Stimulated activated memory B cell treated with anti-CD40 and anti-IgM and Interleukin-4, amounts not matched to agents 10 μg/mL and 1 μg/mL and 100 μg/mL, for 72 hours (primary cell): Measurements from ENCODE around the gene TGFBRAP1.

Experiments used
- ATAC-seq: fragments of 150-1000 bp; cut with Tn5 transposase; 2 replicates; pipeline ENCODE4 v1.10.0; 2021
- H3K27ac Mint-ChIP-seq: one replicate; pipeline ENCODE4 v1.8.0; 2022; ENCODE audit warnings: mild to moderate bottlenecking, mixed read lengths
- H3K27me3 Mint-ChIP-seq: one replicate; pipeline ENCODE4 v1.8.0; 2022; ENCODE audit warnings: mixed read lengths
- H3K36me3 Mint-ChIP-seq: one replicate; pipeline ENCODE4 v1.8.0; 2022; ENCODE audit warnings: mixed read lengths
- H3K4me1 Mint-ChIP-seq: one replicate; pipeline ENCODE4 v1.8.0; 2022; ENCODE audit warnings: mixed read lengths
- H3K4me3 Mint-ChIP-seq: one replicate; pipeline ENCODE4 v1.8.0; 2022; ENCODE audit warnings: mild to moderate bottlenecking, moderate library complexity, mixed read lengths
- H3K9me3 Mint-ChIP-seq: one replicate; pipeline ENCODE4 v1.8.0; 2022; ENCODE audit warnings: mixed read lengths

The TGFBRAP1 gene

GRCh38 chr2:105283532-105283931, 46.0 kb downstream of the TGFBRAP1 start:
- Mint-ChIP-seq H3K9me3 (no peaks in the 10 kb centered on the region), H3K27me3 (no peaks in the 10 kb centered on the region), H3K4me1 (no peaks in the 10 kb centered on the region), H3K27ac (no peak overlapping the region), H3K4me3 (no peak overlapping the region), H3K36me3 (peaks cover 82% of the 10 kb centered on the region)
- no peak for ATAC-seq

- Mint-ChIP-seq H3K27me3 (no peaks in the 10 kb centered on the region), H3K36me3 (peaks cover 91% of the 10 kb centered on the region), H3K27ac (no peak overlapping the region), H3K9me3 (no peaks in the 10 kb centered on the region), H3K4me1 (no peaks in the 10 kb centered on the region), H3K4me3 (no peak overlapping the region)
- no peak for ATAC-seq
Observed at GRCh38 chr2:105280281-105280680, 49.3 kb downstream of the TGFBRAP1 start.

- no peaks in the 10 kb centered on the region for H3K9me3 Mint-ChIP-seq
- no peaks in the 10 kb centered on the region for H3K27me3 Mint-ChIP-seq
- H3K4me1 Mint-ChIP-seq, result no peaks in the 10 kb centered on the region
- no peak overlapping the region for H3K27ac Mint-ChIP-seq
- ATAC-seq, result no peak
- no peak overlapping the region for H3K4me3 Mint-ChIP-seq
- H3K36me3 Mint-ChIP-seq, result peaks cover 91% of the 10 kb centered on the region
Observed at GRCh38 chr2:105279126-105279525, 50.4 kb downstream of the TGFBRAP1 start.

GRCh38 chr2:105278654-105279053, 50.9 kb downstream of the TGFBRAP1 start:
- peaks cover 91% of the 10 kb centered on the region for H3K36me3 Mint-ChIP-seq
- H3K4me3 Mint-ChIP-seq, result no peak overlapping the region
- no peaks in the 10 kb centered on the region for H3K27me3 Mint-ChIP-seq
- H3K27ac Mint-ChIP-seq, result no peak overlapping the region
- ATAC-seq, result no peak
- no peaks in the 10 kb centered on the region for H3K4me1 Mint-ChIP-seq
- H3K9me3 Mint-ChIP-seq, result no peaks in the 10 kb centered on the region

GRCh38 chr2:105274046-105274445, 55.5 kb downstream of the TGFBRAP1 start:
- ATAC-seq, result no peak
- Mint-ChIP-seq H3K4me1 (no peaks in the 10 kb centered on the region), H3K27me3 (no peaks in the 10 kb centered on the region), H3K9me3 (no peaks in the 10 kb centered on the region), H3K27ac (no peak overlapping the region), H3K36me3 (peaks cover 89% of the 10 kb centered on the region), H3K4me3 (no peak overlapping the region)

GRCh38 chr2:105272176-105272575, 57.4 kb downstream of the TGFBRAP1 start:
- Mint-ChIP-seq H3K4me1 (no peaks in the 10 kb centered on the region), H3K27ac (no peak overlapping the region), H3K4me3 (no peak overlapping the region), H3K36me3 (peaks cover 91% of the 10 kb centered on the region), H3K27me3 (no peaks in the 10 kb centered on the region), H3K9me3 (no peaks in the 10 kb centered on the region)
- peak; percentile 66 for ATAC-seq

- no peaks in the 10 kb centered on the region for H3K27me3 Mint-ChIP-seq
Observed at GRCh38 chr2:105271393-105272045, 58.0 kb downstream of the TGFBRAP1 start.

GRCh38 chr2:105269426-105269825, 60.1 kb downstream of the TGFBRAP1 start:
- Mint-ChIP-seq H3K4me3 (no peak overlapping the region), H3K27me3 (no peaks in the 10 kb centered on the region), H3K36me3 (peaks cover 89% of the 10 kb centered on the region), H3K9me3 (no peaks in the 10 kb centered on the region), H3K27ac (no peak overlapping the region), H3K4me1 (no peaks in the 10 kb centered on the region)
- ATAC-seq, result no peak

More at GRCh38 chr2:105271393-105272045, 58.0 kb downstream of the TGFBRAP1 start:
- ATAC-seq, result no peak
- no peak overlapping the region for H3K4me3 Mint-ChIP-seq
- H3K36me3 Mint-ChIP-seq, result peaks cover 91% of the 10 kb centered on the region
- H3K9me3 Mint-ChIP-seq, result no peaks in the 10 kb centered on the region
- no peak overlapping the region for H3K27ac Mint-ChIP-seq
- H3K4me1 Mint-ChIP-seq, result no peaks in the 10 kb centered on the region

- no peak overlapping the region for H3K4me3 Mint-ChIP-seq
- no peak overlapping the region for H3K27ac Mint-ChIP-seq
- H3K27me3 Mint-ChIP-seq, result no peaks in the 10 kb centered on the region
- H3K4me1 Mint-ChIP-seq, result peaks cover 5% of the 10 kb centered on the region
- no peak for ATAC-seq
- no peaks in the 10 kb centered on the region for H3K9me3 Mint-ChIP-seq
- H3K36me3 Mint-ChIP-seq, result peaks cover 59% of the 10 kb centered on the region
Observed at GRCh38 chr2:105262651-105263091, 66.9 kb downstream of the TGFBRAP1 start.

GRCh38 chr2:105261061-105261460, 68.5 kb downstream of the TGFBRAP1 start:
- Mint-ChIP-seq H3K36me3 (peaks cover 43% of the 10 kb centered on the region), H3K27me3 (no peaks in the 10 kb centered on the region), H3K9me3 (no peaks in the 10 kb centered on the region), H3K27ac (no peak overlapping the region), H3K4me1 (peaks cover 5% of the 10 kb centered on the region), H3K4me3 (no peak overlapping the region)
- ATAC-seq, result no peak

- no peak overlapping the region for H3K27ac Mint-ChIP-seq
- peaks cover 24% of the 10 kb centered on the region for H3K36me3 Mint-ChIP-seq
- no peaks in the 10 kb centered on the region for H3K9me3 Mint-ChIP-seq
- ATAC-seq, result no peak
- H3K4me1 Mint-ChIP-seq, result peaks cover 5% of the 10 kb centered on the region
- no peaks in the 10 kb centered on the region for H3K27me3 Mint-ChIP-seq
- H3K4me3 Mint-ChIP-seq, result no peak overlapping the region
Observed at GRCh38 chr2:105258835-105259350, 70.6 kb downstream of the TGFBRAP1 start.

- Mint-ChIP-seq H3K4me1 (peaks cover 5% of the 10 kb centered on the region), H3K27ac (no peak overlapping the region), H3K4me3 (no peak overlapping the region), H3K9me3 (no peaks in the 10 kb centered on the region), H3K27me3 (no peaks in the 10 kb centered on the region), H3K36me3 (peaks cover 15% of the 10 kb centered on the region)
- ATAC-seq, result no peak
Observed at GRCh38 chr2:105257981-105258380, 71.6 kb downstream of the TGFBRAP1 start.

- H3K27ac Mint-ChIP-seq, result no peak overlapping the region
- no peaks in the 10 kb centered on the region for H3K27me3 Mint-ChIP-seq
- H3K4me3 Mint-ChIP-seq, result no peak overlapping the region
- no peak for ATAC-seq
- H3K36me3 Mint-ChIP-seq, result peaks cover 5% of the 10 kb centered on the region
- peaks cover 5% of the 10 kb centered on the region for H3K4me1 Mint-ChIP-seq
- no peaks in the 10 kb centered on the region for H3K9me3 Mint-ChIP-seq
Observed at GRCh38 chr2:105256431-105257047, 73.0 kb downstream of the TGFBRAP1 start.

GRCh38 chr2:105255979-105256378, 73.6 kb downstream of the TGFBRAP1 start:
- H3K27ac Mint-ChIP-seq, result no peak overlapping the region
- no peaks in the 10 kb centered on the region for H3K9me3 Mint-ChIP-seq
- H3K4me3 Mint-ChIP-seq, result no peak overlapping the region
- peaks cover 5% of the 10 kb centered on the region for H3K36me3 Mint-ChIP-seq
- ATAC-seq, result no peak
- peaks cover 1% of the 10 kb centered on the region for H3K4me1 Mint-ChIP-seq
- H3K27me3 Mint-ChIP-seq, result no peaks in the 10 kb centered on the region

- H3K27ac Mint-ChIP-seq, result no peak overlapping the region
- no peak for ATAC-seq
Observed at GRCh38 chr2:105254531-105255210, 74.9 kb downstream of the TGFBRAP1 start.

More at GRCh38 chr2:105254531-105255210, 74.9 kb downstream of the TGFBRAP1 start:
- H3K4me1 Mint-ChIP-seq, result no peaks in the 10 kb centered on the region
- no peak overlapping the region for H3K4me3 Mint-ChIP-seq
- no peaks in the 10 kb centered on the region for H3K9me3 Mint-ChIP-seq
- peaks cover 5% of the 10 kb centered on the region for H3K36me3 Mint-ChIP-seq
- H3K27me3 Mint-ChIP-seq, result no peaks in the 10 kb centered on the region
